ENCODE data around the gene GGTLC1.

Gene GGTLC1

GRCh38 chr20:24007073-24007595, 18.6 kb upstream of the GGTLC1 start:
- Histone ChIP-seq H2AFZ (ENCODE audit: low read length) (no peak overlapping the region), H3K9me2 (replicated peaks; ENCODE audit: low read depth, low read length) (no peaks in the 10 kb centered on the region), H3K4me2 (ENCODE audit: low read depth, low read length, poor library complexity, severe bottlenecking) (no peak overlapping the region), H4K20me1 (ENCODE audit: insufficient read depth, low read length, poor library complexity, severe bottlenecking) (no peaks in the 10 kb centered on the region), H3K79me2 (ENCODE audit: insufficient read depth, low read length) (no peaks in the 10 kb centered on the region), H3K27me3 (ENCODE audit: insufficient read depth, low read length, poor library complexity, severe bottlenecking) (no peaks in the 10 kb centered on the region), H3K4me3 (ENCODE audit: low read length, poor library complexity, severe bottlenecking) (no peak overlapping the region), H3K9me3 (ENCODE audit: insufficient read depth, low read depth, low read length) (no peaks in the 10 kb centered on the region), H3K36me3 (ENCODE audit: insufficient read depth, low read length) (no peaks in the 10 kb centered on the region), H3F3A (ENCODE audit: low read depth) (no peaks in the 10 kb centered on the region), H3K9ac (ENCODE audit: low read depth, low read length, poor library complexity, severe bottlenecking) (no peak overlapping the region), H3K4me1 (ENCODE audit: insufficient read depth, low read length, poor library complexity, severe bottlenecking) (no peaks in the 10 kb centered on the region)
- TF ChIP-seq, protein P1, sequence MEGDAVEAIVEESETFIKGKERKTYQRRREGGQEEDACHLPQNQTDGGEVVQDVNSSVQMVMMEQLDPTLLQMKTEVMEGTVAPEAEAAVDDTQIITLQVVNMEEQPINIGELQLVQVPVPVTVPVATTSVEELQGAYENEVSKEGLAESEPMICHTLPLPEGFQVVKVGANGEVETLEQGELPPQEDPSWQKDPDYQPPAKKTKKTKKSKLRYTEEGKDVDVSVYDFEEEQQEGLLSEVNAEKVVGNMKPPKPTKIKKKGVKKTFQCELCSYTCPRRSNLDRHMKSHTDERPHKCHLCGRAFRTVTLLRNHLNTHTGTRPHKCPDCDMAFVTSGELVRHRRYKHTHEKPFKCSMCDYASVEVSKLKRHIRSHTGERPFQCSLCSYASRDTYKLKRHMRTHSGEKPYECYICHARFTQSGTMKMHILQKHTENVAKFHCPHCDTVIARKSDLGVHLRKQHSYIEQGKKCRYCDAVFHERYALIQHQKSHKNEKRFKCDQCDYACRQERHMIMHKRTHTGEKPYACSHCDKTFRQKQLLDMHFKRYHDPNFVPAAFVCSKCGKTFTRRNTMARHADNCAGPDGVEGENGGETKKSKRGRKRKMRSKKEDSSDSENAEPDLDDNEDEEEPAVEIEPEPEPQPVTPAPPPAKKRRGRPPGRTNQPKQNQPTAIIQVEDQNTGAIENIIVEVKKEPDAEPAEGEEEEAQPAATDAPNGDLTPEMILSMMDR (conservative IDR thresholded peaks at IDR 0.05; ENCODE audit: low read length): no peak
- no peak for TF ChIP-seq EZH2phosphoT487 (IDR thresholded peaks at IDR 0.05; ENCODE audit: borderline replicate concordance)

DNA sequence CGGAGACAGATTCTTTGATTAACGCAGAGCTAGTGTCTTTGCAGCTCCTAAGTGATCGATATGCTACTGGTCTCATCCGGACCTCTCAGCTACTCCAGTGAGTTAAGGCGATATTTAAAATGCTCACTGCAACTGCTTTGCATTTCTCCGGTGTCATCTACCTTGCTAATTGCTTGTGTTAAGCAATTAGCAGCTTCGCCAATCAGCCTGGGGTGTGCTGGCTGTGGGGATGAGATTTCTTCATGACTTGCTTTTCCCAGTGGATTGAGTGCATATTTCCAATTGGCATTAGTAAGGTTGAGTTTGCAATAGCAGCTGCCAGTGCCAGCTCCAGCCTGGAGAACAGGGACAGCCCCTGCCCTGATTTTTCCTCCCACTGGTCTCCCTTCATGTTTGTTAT, 18.0 kb upstream of the GGTLC1 start:
- Histone ChIP-seq H3K9me3 (ENCODE audit: insufficient read depth, low read depth, low read length) (no peaks in the 10 kb centered on the region), H3K27me3 (ENCODE audit: insufficient read depth, low read length, poor library complexity, severe bottlenecking) (no peaks in the 10 kb centered on the region), H3K4me1 (ENCODE audit: insufficient read depth, low read length, poor library complexity, severe bottlenecking) (no peaks in the 10 kb centered on the region), H3K4me3 (ENCODE audit: low read length, poor library complexity, severe bottlenecking) (no peak overlapping the region), H2AFZ (ENCODE audit: low read length) (no peak overlapping the region), H4K20me1 (ENCODE audit: insufficient read depth, low read length, poor library complexity, severe bottlenecking) (no peaks in the 10 kb centered on the region), H3K4me2 (ENCODE audit: low read depth, low read length, poor library complexity, severe bottlenecking) (no peak overlapping the region), H3K9me2 (replicated peaks; ENCODE audit: low read depth, low read length) (no peaks in the 10 kb centered on the region), H3K79me2 (ENCODE audit: insufficient read depth, low read length) (no peaks in the 10 kb centered on the region), H3K36me3 (ENCODE audit: insufficient read depth, low read length) (no peaks in the 10 kb centered on the region), H3F3A (ENCODE audit: low read depth) (no peaks in the 10 kb centered on the region), H3K9ac (ENCODE audit: low read depth, low read length, poor library complexity, severe bottlenecking) (no peak overlapping the region)
- TF ChIP-seq, protein P1 (conservative IDR thresholded peaks at IDR 0.05; ENCODE audit: low read length): no peak
- no peak for TF ChIP-seq EZH2phosphoT487 (IDR thresholded peaks at IDR 0.05; ENCODE audit: borderline replicate concordance)

DNA sequence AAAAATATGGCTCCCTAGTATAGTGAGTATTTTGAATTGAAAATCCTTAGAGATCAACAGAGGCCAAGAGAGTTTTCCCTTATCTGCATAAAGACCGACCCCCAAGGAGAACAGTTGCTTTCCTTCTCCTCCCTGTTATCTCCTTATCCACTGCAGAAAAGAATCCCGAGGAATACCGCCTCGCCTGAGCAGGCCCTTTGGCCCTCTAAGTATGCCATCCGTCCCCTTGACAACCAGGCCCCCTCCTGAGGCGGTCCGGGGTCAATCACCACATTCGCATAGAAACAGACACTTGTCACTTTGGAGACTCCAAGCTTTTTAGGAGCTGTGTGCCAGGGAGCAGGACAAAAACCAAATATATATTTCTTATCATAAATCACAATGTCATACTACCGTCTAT, 15.9 kb upstream of the GGTLC1 start:
- Histone ChIP-seq H3K36me3 (ENCODE audit: insufficient read depth, low read length) (no peaks in the 10 kb centered on the region), H3K9me3 (ENCODE audit: insufficient read depth, low read depth, low read length) (no peaks in the 10 kb centered on the region), H3K9me2 (replicated peaks; ENCODE audit: low read depth, low read length) (no peaks in the 10 kb centered on the region)

More for the DNA sequence above, 15.9 kb upstream of the GGTLC1 start:
- no peaks in the 10 kb centered on the region for H3F3A ChIP-seq (ENCODE audit: low read depth)
- H4K20me1 ChIP-seq (ENCODE audit: insufficient read depth, low read length, poor library complexity, severe bottlenecking): no peaks in the 10 kb centered on the region
- H3K79me2 ChIP-seq (ENCODE audit: insufficient read depth, low read length): no peaks in the 10 kb centered on the region
- no peak for TF ChIP-seq EZH2phosphoT487 (IDR thresholded peaks at IDR 0.05; ENCODE audit: borderline replicate concordance)
- TF ChIP-seq, protein P1 (conservative IDR thresholded peaks at IDR 0.05; ENCODE audit: low read length): no peak
- no peak overlapping the region for H3K4me3 ChIP-seq (ENCODE audit: low read length, poor library complexity, severe bottlenecking)
- no peaks in the 10 kb centered on the region for H3K4me1 ChIP-seq (ENCODE audit: insufficient read depth, low read length, poor library complexity, severe bottlenecking)
- no peak overlapping the region for H3K9ac ChIP-seq (ENCODE audit: low read depth, low read length, poor library complexity, severe bottlenecking)
- H2AFZ ChIP-seq (ENCODE audit: low read length): no peak overlapping the region
- no peaks in the 10 kb centered on the region for H3K27me3 ChIP-seq (ENCODE audit: insufficient read depth, low read length, poor library complexity, severe bottlenecking)
- no peak overlapping the region for H3K4me2 ChIP-seq (ENCODE audit: low read depth, low read length, poor library complexity, severe bottlenecking)

Data from Loucy (cell line).